GM20000 (cell line): Measurements from ENCODE around the gene SH3BP5.

Source experiments
- DNase-seq: peaks from one replicate; pipeline ENCODE4 v3.0.0; 2012; ENCODE audit warnings: low spot score
- TF ChIP-seq, protein P1 (sequence below): IDR thresholded peaks from 2 replicates; pipeline ENCODE4 v1.5.1; 2012; ENCODE audit warnings: mild to moderate bottlenecking, control low read depth; ENCODE audit errors: extremely low read depth, missing control alignments

The SH3BP5 gene

DNA sequence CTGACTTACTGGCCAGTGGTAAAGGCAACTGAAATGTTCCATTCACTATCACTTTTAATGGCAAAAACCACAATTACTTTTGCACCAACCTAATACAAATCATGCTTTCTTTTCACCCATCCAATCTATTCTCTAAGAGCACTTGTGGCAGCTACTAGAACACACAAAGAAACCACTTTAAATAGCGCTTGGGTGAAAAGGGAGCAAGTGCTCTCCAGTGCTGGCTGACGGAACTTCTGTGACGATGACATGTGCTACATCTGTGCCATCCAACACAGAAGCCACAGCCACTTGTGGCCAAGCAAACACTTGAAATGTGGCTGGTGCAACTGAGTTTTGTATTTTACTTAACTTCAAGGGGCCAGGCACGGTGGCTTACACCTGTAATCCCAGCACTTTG, 18.9 kb downstream of the SH3BP5 start:
- TF ChIP-seq, protein P1, sequence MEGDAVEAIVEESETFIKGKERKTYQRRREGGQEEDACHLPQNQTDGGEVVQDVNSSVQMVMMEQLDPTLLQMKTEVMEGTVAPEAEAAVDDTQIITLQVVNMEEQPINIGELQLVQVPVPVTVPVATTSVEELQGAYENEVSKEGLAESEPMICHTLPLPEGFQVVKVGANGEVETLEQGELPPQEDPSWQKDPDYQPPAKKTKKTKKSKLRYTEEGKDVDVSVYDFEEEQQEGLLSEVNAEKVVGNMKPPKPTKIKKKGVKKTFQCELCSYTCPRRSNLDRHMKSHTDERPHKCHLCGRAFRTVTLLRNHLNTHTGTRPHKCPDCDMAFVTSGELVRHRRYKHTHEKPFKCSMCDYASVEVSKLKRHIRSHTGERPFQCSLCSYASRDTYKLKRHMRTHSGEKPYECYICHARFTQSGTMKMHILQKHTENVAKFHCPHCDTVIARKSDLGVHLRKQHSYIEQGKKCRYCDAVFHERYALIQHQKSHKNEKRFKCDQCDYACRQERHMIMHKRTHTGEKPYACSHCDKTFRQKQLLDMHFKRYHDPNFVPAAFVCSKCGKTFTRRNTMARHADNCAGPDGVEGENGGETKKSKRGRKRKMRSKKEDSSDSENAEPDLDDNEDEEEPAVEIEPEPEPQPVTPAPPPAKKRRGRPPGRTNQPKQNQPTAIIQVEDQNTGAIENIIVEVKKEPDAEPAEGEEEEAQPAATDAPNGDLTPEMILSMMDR: no peak
- DNase-seq: no peak

DNA sequence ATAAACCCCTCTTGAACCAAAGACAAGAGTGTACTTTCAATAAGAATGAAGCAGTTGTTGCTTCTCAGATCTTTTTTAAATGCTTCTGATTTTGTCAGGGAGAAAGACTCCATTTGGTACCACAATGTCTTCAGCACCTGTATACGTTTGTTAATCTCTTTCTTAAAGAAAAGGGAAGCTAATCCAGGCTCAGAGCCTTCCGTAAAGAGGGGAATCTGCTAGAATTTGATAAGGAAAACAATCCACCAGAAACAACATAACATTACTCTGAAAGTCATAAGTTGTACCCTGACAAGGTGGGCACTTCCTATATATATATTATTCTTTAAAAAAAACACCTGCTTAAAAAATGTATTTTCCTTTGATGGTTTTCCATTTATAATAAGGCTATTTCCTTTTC, 19.8 kb downstream of the SH3BP5 start:
- DNase-seq: no peak
- TF ChIP-seq, protein P1: no peak

DNA sequence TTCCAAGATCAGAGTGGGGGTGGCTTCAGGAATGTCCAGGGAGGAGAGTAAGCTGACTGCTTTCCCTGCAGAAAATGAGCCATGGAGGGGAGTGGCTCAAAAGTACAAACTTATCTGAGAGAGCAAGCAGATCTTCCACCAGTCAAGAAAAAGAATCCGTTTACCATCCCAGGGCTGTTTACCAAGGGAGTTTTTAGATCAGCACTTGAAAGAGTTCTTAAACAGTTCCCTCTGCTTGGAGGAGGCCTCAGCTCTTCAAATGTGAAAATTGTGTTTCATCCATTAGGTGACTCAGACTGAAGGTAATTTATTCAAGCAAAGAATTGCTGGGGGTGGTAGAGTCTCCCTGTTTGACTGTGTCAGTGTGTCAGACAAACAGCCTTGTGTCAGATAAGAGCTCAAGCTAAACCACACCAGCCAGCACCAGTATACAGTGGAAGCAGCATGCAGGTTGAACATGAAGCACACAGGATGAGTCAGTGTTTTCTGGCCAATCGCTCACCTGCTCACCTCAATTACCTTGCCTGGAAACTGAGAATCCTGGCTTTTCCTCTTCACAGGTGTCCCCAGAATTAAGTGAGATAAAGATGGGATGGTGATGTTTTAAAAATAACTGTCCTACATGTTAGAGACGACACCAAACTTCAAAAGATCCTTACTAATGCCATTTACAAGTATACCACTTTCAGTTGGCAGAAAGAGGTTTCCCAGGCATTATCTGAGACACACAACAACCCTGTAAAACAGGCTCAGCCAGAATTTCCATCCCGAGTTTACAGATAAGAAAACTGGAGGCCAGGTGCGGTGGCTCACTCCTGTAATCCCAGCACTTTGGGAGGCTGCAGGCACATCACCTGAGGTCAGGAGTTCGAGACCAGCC, 21.7 kb downstream of the SH3BP5 start:
- TF ChIP-seq, protein P1: no peak
- peak; percentile 73 for DNase-seq

DNA sequence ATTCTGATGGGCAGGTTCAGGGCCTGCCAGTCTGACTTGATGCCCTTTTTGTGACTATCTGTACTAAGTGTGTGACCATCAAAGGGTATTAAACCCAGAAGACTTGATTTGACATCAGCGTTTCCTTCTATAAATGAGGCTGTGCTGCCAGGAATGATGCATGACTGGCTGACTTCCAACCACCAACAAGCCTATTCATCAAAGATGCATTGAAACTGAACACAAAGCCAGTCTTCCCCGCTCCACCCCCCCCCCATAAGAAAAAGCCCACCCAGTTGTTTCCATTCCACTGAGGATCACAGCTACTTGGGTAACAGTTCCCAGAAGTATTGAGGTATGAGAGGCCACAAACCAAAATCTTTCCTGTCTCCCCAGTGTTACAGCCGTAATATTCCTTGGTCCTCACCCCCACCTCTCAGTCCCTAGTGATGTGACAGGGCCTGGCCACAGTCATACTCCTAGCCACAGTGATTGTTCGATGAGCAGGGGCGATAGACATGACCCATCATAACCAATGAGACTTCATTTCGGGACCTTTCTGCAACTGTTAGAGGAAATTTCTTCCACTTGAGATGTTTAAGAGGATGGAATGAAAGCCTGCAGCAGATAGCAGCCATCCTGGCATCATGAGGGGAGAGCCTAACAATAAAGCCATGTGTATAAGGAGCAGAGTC, 22.6 kb downstream of the SH3BP5 start:
- no peak for DNase-seq
- TF ChIP-seq, protein P1: no peak

DNA sequence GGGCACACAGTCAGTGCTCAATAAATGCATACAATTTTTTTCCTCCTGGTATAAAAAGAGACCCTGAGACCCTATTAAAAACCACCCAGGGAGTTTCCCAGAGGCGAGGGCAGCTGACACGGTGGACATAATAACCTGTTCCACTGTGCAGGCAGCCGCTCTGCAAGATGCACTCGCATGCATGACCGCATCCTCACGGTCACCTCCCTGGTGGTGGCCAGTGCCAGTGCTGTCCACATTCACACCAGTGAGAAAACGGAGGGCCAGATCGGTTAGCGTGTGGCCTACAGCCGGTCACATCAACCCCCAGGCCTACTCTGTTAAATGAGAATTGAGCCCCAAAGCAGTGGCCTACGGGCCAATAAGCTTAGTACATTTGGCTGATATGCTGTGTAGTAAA, 24.8 kb downstream of the SH3BP5 start:
- TF ChIP-seq, protein P1: no peak
- no peak for DNase-seq

DNA sequence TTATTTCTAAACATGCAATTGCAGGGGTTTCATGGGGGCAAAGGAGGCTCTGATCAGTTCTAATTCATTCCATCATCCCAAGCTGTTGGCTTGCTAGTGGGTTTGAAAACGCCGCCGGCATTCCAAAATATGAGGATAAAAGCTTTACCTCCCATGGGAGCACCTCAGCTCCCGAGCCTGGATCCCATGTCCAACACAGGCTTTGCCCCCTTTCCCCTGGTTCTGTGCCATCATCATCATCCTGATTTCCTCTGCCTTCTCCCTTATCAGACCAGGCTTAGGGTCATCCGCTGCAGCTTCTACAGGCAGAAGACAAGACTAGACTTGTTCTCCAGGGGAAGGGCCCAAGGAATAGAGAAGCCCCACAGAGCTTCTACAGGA, 25.4 kb downstream of the SH3BP5 start:
- DNase-seq: no peak
- TF ChIP-seq, protein P1: no peak

DNA sequence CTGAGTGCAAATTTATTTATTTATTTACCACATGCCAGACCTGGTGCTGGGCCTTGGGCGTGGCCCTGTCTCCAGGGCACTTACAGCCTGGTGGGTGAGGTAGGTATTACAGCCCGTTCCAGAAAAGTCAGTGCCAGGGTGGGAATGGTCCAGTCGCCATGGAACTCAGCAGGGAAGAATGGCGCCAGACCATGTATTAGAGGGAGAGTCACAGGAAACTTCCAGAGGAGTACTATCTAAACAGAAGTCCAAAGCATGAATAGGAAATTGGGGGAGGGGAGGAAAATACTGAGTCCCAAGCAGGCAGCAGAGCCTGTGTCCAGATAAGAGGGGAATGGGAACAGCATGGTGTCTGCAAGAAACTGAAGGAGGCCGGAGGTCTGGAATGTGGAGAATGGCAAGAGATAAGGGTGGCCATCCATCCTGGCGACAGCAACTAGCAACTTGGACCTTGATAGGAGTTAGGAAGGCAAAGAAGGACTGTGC, 27.0 kb downstream of the SH3BP5 start:
- DNase-seq: no peak

More for the DNA sequence above, 27.0 kb downstream of the SH3BP5 start:
- TF ChIP-seq, protein P1: no peak
